HG03565 (cell line): ENCODE data around the gene PCDHGA11.
"Not testable (repeated sequence)": the region's sequence is repeated elsewhere in the genome, so short reads cannot be mapped to it uniquely, and the experiment has no call there.

Experiments
- ATAC-seq: cut with Tn5 transposase; IDR thresholded peaks from one replicate; pipeline ENCODE4 v1.9.1; 2021; ENCODE audit warnings: mild to moderate bottlenecking, moderate library complexity; ENCODE audit not compliant: unreplicated experiment

Gene PCDHGA11

GRCh38 chr5:141430332-141431113 is 9.7 kb downstream of the PCDHGA11 start, which contains the start of gene PCDHGA12:
TSS of gene PCDHGA12 (plus strand) at chr5:141430507. CDS start at chr5:141430760, 253 bp downstream.
- ATAC-seq = peak; percentile 92

- no peak for ATAC-seq
Measured at GRCh38 chr5:141431286-141431685, 10.4 kb downstream of the PCDHGA11 start.

- not testable (repeated sequence) for ATAC-seq
Measured at GRCh38 chr5:141432308-141432707, 11.5 kb downstream of the PCDHGA11 start.

GRCh38 chr5:141432726-141433125 is 11.9 kb downstream of the PCDHGA11 start:
- not testable (repeated sequence) for ATAC-seq

GRCh38 chr5:141434006-141434405 is 13.2 kb downstream of the PCDHGA11 start:
- ATAC-seq = no peak

GRCh38 chr5:141437221-141437620 is 16.4 kb downstream of the PCDHGA11 start:
- ATAC-seq = no peak

DNA sequence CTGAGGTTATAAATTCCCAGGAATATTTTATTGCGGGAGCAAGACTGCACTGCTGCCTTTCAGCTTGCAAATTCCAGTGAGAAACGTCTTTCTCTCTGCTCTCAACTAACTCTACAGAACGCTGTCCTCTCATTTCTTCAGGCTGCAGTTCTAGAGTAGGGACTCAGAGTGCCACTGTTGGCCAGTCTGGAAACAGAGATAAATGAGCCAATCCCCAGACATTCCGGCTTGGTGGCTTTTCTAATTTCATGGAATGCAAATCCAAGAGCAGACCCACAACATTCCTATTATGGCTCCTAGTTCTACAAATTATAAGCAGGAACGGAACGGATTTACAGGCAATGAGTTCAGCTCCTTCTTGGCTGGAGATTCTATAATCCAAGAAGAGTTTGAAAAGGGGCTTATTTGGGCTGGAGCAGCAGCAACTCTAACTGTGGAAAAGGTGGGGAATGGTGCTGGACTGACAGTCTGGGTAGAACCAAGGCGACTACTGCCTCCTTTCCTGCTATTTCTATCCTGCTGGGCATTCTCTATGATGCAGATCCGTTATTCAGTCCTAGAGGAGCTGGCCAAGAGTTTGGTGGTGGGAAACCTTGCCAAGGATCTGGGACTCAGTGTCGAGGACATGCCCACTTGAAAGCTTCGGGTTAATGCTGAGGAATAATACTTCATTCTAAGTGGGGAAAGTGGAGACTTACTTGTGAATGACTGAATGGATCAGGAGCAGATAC is 18.7 kb downstream of the PCDHGA11 start:
- no peak for ATAC-seq

GRCh38 chr5:141440341-141440740 is 19.5 kb downstream of the PCDHGA11 start:
- ATAC-seq = no peak

- ATAC-seq = no peak
Measured at GRCh38 chr5:141441571-141442170, 20.8 kb downstream of the PCDHGA11 start.

DNA sequence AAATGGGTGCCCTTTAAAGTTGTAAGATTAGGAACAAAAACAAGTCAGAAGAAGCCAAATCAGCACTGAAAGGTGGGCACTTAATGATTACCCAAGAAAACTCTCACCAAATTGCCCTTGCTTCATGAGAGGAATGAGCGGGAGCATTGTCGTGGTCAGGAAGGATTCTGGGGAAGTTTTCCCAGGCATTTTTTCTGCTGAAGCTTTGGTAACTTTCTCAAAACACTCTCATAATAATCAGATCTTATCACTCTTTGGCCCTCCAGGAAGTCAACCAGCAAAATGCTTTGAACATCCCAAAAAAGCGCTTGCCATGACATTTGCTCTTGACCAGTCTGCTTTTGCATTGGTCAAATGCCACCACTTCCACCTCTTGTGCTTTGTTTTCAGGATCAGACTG is 44.5 kb downstream of the PCDHGA11 start:
- no peak for ATAC-seq
